ENCODE measurements around the gene TDRD7. TPM values are rescaled to one million over a fixed set of nuclear protein-coding genes. Genes with fewer than 3 reads are reported as not detected.

TDRD7 gene
- total and polyA plus RNA-seq, 2 of the 8 experiments (the other 6 are each of a cell fraction or from before 2014, with no cell fraction given), result 1.2 to 2.3 TPM

- no peak for TF ChIP-seq CHD7 (IDR thresholded peaks at IDR 0.05; ENCODE audit: insufficient replicate concordance, low read length)
- no peak for TF ChIP-seq POLR2AphosphoS5 (IDR thresholded peaks at IDR 0.05; ENCODE audit: low read depth, low read length)
- no peak for TF ChIP-seq HDAC2 (IDR thresholded peaks at IDR 0.05; ENCODE audit: borderline replicate concordance in 1 of 2, low read depth in 2 of 2, low read length in 2 of 2)
- TF ChIP-seq TBP (IDR thresholded peaks at IDR 0.05; ENCODE audit: low read depth, low read length), result no peak
- TF ChIP-seq SP4 (IDR thresholded peaks at IDR 0.05; ENCODE audit: low read length), result no peak
- TF ChIP-seq RFX5 (IDR thresholded peaks at IDR 0.05; ENCODE audit: borderline replicate concordance, low read depth, low read length), result no peak
- no peak for TF ChIP-seq GTF2F1 (IDR thresholded peaks at IDR 0.05; ENCODE audit: borderline replicate concordance, low read depth, low read length)
- TF ChIP-seq MAX (IDR thresholded peaks at IDR 0.05), result no peak
Observed at GRCh38 chr9:97480749-97481148, 68.9 kb downstream of the TDRD7 start (continued).

Measured in H1 (cell line).